H9 (cell line): ENCODE data around the gene RAB3C. TPM values are rescaled to one million over a fixed set of nuclear protein-coding genes. Genes with fewer than 3 reads are reported as not detected.

Experiments used
- DNase-seq: peaks from one replicate; pipeline ENCODE4 v3.0.0-alpha.2; 2017
- H2AFZ ChIP-seq: one replicate; pipeline ENCODE4 v1.6.1; 2013; ENCODE audit warnings: mild to moderate bottlenecking, low read length, control low read depth, moderate library complexity
- H2AK5ac ChIP-seq: 2 replicates; pipeline ENCODE4 v1.6.1; 2013; ENCODE audit warnings: low read length, control low read depth, mixed read lengths; ENCODE audit not compliant: insufficient read length
- H2BK120ac ChIP-seq: one replicate; pipeline ENCODE4 v1.6.1; 2013; ENCODE audit warnings: low read depth, mild to moderate bottlenecking, low read length, control low read depth, inconsistent platforms; ENCODE audit not compliant: poor library complexity, severe bottlenecking
- H2BK12ac ChIP-seq: 2 replicates; pipeline ENCODE4 v1.6.1; 2013; ENCODE audit warnings: low read length, control low read depth, mixed read lengths, low read depth; ENCODE audit not compliant: insufficient read length
- H2BK15ac ChIP-seq: 2 replicates; pipeline ENCODE4 v1.6.1; 2013; ENCODE audit warnings: low read depth, low read length, control low read depth
- H2BK20ac ChIP-seq: one replicate; pipeline ENCODE4 v1.6.1; 2013; ENCODE audit warnings: low read depth, mild to moderate bottlenecking, low read length, control low read depth, inconsistent platforms; ENCODE audit not compliant: poor library complexity, severe bottlenecking
- H2BK5ac ChIP-seq: 2 replicates; pipeline ENCODE4 v1.6.1; 2013; ENCODE audit warnings: low read length, control low read depth, mixed read lengths; ENCODE audit not compliant: insufficient read length
- H3K14ac ChIP-seq: 2 replicates; pipeline ENCODE4 v1.6.1; 2013; ENCODE audit warnings: low read length, control low read depth; ENCODE audit not compliant: insufficient read depth
- H3K18ac ChIP-seq: 2 replicates; pipeline ENCODE4 v1.6.1; 2013; ENCODE audit warnings: low read depth, mild to moderate bottlenecking, mixed read lengths, low read length, control low read depth; ENCODE audit not compliant: insufficient read length
- H3K23ac ChIP-seq: 2 replicates; pipeline ENCODE4 v1.6.1; 2013; ENCODE audit warnings: low read length, control low read depth, mixed read lengths, low read depth; ENCODE audit not compliant: insufficient read length
- H3K23me2 ChIP-seq: 2 replicates; pipeline ENCODE4 v1.6.1; 2013; ENCODE audit warnings: low read depth, mild to moderate bottlenecking, mixed read lengths, low read length, control low read depth; ENCODE audit not compliant: insufficient read length, poor library complexity, severe bottlenecking
- H3K27ac ChIP-seq: 2 replicates; pipeline ENCODE4 v1.5.1; 2013; ENCODE audit warnings: low read length, control low read depth, mixed read lengths, low read depth; ENCODE audit not compliant: insufficient read length
- H3K27me3 ChIP-seq: 2 replicates; pipeline ENCODE4 v1.6.1; 2013; ENCODE audit warnings: low read length, control low read depth, inconsistent platforms; ENCODE audit not compliant: insufficient read depth
- H3K4ac ChIP-seq: 2 replicates; pipeline ENCODE4 v1.6.1; 2013; ENCODE audit warnings: low read depth, mild to moderate bottlenecking, control low read depth, inconsistent platforms, low read length, moderate library complexity
- H3K4me1 ChIP-seq: 2 replicates; pipeline ENCODE4 v1.6.1; 2013; ENCODE audit warnings: low read length, control low read depth, inconsistent platforms; ENCODE audit not compliant: insufficient read depth
- H3K4me2 ChIP-seq: 2 replicates; pipeline ENCODE4 v1.6.1; 2013; ENCODE audit warnings: low read length, control low read depth, mixed read lengths; ENCODE audit not compliant: insufficient read length, insufficient read depth
- H3K56ac ChIP-seq: 2 replicates; pipeline ENCODE4 v1.6.1; 2013; ENCODE audit warnings: low read depth, mild to moderate bottlenecking, mixed read lengths, low read length, control low read depth; ENCODE audit not compliant: insufficient read length
- H3K79me1 ChIP-seq: 2 replicates; pipeline ENCODE4 v1.6.1; 2013; ENCODE audit warnings: low read depth, mild to moderate bottlenecking, moderate library complexity, low read length, control low read depth, inconsistent platforms; ENCODE audit not compliant: insufficient read depth, poor library complexity, severe bottlenecking
- H3K79me2 ChIP-seq: 2 replicates; pipeline ENCODE4 v1.6.1; 2013; ENCODE audit warnings: low read length, control low read depth, inconsistent platforms; ENCODE audit not compliant: insufficient read depth
- H3K9ac ChIP-seq: 2 replicates; pipeline ENCODE4 v1.6.1; 2013; ENCODE audit warnings: low read length, control low read depth, mixed read lengths; ENCODE audit not compliant: insufficient read length; ENCODE audit errors: extremely low read depth
- H3K9me3 ChIP-seq: one replicate; pipeline ENCODE4 v1.6.1; 2013; ENCODE audit warnings: low read depth, low read length, inconsistent platforms; ENCODE audit not compliant: control insufficient read depth
- H3T11ph ChIP-seq: one replicate; pipeline ENCODE4 v1.6.1; 2013; ENCODE audit warnings: mild to moderate bottlenecking, low read length, control low read depth, inconsistent platforms
- H4K20me1 ChIP-seq: one replicate; pipeline ENCODE4 v1.6.1; 2013; ENCODE audit not compliant: control insufficient read depth, insufficient read length, insufficient read depth
- H4K5ac ChIP-seq: 2 replicates; pipeline ENCODE4 v1.6.1; 2013; ENCODE audit warnings: low read depth, mild to moderate bottlenecking, mixed read lengths, low read length, control low read depth; ENCODE audit not compliant: insufficient read length
- H4K8ac ChIP-seq: replicated peaks from 2 replicates; pipeline ENCODE4 v1.6.1; 2013; ENCODE audit warnings: low read length, control low read depth, mixed read lengths, low read depth; ENCODE audit not compliant: insufficient read length
- H4K91ac ChIP-seq: 2 replicates; pipeline ENCODE4 v1.6.1; 2013; ENCODE audit warnings: low read depth, mild to moderate bottlenecking, moderate library complexity, mixed read lengths, low read length, control low read depth; ENCODE audit not compliant: insufficient read length
- H3K27ac Mint-ChIP-seq, 3 experiments: 2 replicates in 2 of 3; 3 replicates in 1 of 3; pipeline ENCODE4 v1.8.0; 2020 to 2021; ENCODE audit warnings: mixed read lengths in 3 of 3, mild to moderate bottlenecking in 1 of 3, moderate library complexity in 1 of 3
- H3K27me3 Mint-ChIP-seq: 2 replicates; pipeline ENCODE4 v1.8.0; 2021; ENCODE audit warnings: low read depth, mild to moderate bottlenecking, moderate library complexity, mixed read lengths
- H3K36me3 Mint-ChIP-seq, 3 experiments: 2 replicates in 2 of 3; 3 replicates in 1 of 3; pipeline ENCODE4 v1.8.0; 2020 to 2021; ENCODE audit warnings: low read depth in 3 of 3, mixed read lengths in 3 of 3; ENCODE audit not compliant: insufficient read depth in 1 of 3
- H3K4me1 Mint-ChIP-seq, 2 experiments: 2 replicates each; pipeline ENCODE4 v1.8.0; 2020; ENCODE audit warnings: mixed read lengths in 2 of 2
- H3K4me3 Mint-ChIP-seq, 2 experiments: 2 replicates in 1 of 2; 3 replicates in 1 of 2; pipeline ENCODE4 v1.8.0; 2020 to 2021; ENCODE audit warnings: mild to moderate bottlenecking in 2 of 2, mixed read lengths in 2 of 2, moderate library complexity in 1 of 2
- H3K9me3 Mint-ChIP-seq, 2 experiments: 2 replicates in 1 of 2; 3 replicates in 1 of 2; pipeline ENCODE4 v1.8.0; 2020; ENCODE audit warnings: mild to moderate bottlenecking in 2 of 2, mixed read lengths in 2 of 2, moderate library complexity in 1 of 2
- WGBS: extraction: QIAGEN DNeasy Blood & Tissue Kit; methylation state at CpG from one replicate; pipeline ENCODE4 v1.1.7; 2013; ENCODE audit warnings: missing lambda C conversion rate, low lambda C conversion rate, mixed read lengths; ENCODE audit not compliant: insufficient read length; ENCODE audit errors: extremely low coverage; 5-methylcytosine and 5-hydroxymethylcytosine counted together
- total RNA-seq: library from RNA; stranded (reverse); gene quantifications from 2 replicates; pipeline ENCODE4 v1.2.1, GENCODE V29; 2021
- TF ChIP-seq, protein P1 (sequence below): fragments of 200-600 bp; sonication (generic); conservative IDR thresholded peaks from 3 replicates; pipeline ENCODE4 v1.8.0; 2021; ENCODE audit warnings: antibody characterized with exemption, mild to moderate bottlenecking

The RAB3C gene
- total RNA-seq, 1 experiment from 2014 or later, result 16.3 TPM

DNA sequence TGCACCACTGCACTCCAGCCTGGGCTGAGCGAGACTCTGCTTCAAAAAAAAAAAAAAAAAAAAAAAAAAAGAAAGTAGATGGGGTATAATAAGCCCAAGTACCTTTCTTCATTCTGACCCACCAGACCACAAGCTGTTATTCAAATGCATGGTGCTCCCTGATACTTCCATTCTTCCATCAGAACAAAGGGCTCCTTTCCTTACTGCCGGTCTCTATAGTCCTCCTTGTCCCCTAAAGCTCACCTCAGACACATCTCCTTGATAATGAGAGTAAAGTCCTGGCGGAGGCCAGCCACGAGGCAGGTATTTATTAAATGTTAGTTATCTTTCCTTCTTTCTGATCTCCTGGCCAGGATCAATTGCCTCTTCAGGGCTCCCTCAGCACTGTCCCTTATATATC, 162.5 kb downstream of the RAB3C start:
- no peak overlapping the region for H2BK120ac ChIP-seq
- no peak overlapping the region for H3T11ph ChIP-seq
- no peaks in the 10 kb centered on the region for H3K79me1 ChIP-seq
- H2BK15ac ChIP-seq, result no peak overlapping the region
- H3K9ac ChIP-seq, result no peak overlapping the region
- H3K23ac ChIP-seq, result no peak overlapping the region
- Mint-ChIP-seq H3K4me3 (no peak overlapping the region), H3K36me3 (peaks cover 0 to 4% (median 2%) of the 10 kb centered on the region in 3 experiments; a peak in 3 of 7 replicates), H3K27ac (peak overlapping the region in 2 of 3 experiments; percentile 61 to 65; a peak in 4 of 7 replicates), H3K9me3 (peaks cover 0 to 3% of the 10 kb centered on the region in 2 experiments; a peak in 1 of 5 replicates), H3K27me3 (no peaks in the 10 kb centered on the region), H3K4me1 (peaks cover 9 to 18% of the 10 kb centered on the region in 2 experiments)
- H2AK5ac ChIP-seq, result no peak overlapping the region
- no peak overlapping the region for H3K56ac ChIP-seq
- H4K5ac ChIP-seq, result no peak overlapping the region
- H3K79me2 ChIP-seq, result no peaks in the 10 kb centered on the region
- no peak overlapping the region for H3K14ac ChIP-seq
- DNase-seq, result no peak
- H3K27me3 ChIP-seq, result no peaks in the 10 kb centered on the region
- no peak overlapping the region for H3K27ac ChIP-seq
- TF ChIP-seq, protein P1, sequence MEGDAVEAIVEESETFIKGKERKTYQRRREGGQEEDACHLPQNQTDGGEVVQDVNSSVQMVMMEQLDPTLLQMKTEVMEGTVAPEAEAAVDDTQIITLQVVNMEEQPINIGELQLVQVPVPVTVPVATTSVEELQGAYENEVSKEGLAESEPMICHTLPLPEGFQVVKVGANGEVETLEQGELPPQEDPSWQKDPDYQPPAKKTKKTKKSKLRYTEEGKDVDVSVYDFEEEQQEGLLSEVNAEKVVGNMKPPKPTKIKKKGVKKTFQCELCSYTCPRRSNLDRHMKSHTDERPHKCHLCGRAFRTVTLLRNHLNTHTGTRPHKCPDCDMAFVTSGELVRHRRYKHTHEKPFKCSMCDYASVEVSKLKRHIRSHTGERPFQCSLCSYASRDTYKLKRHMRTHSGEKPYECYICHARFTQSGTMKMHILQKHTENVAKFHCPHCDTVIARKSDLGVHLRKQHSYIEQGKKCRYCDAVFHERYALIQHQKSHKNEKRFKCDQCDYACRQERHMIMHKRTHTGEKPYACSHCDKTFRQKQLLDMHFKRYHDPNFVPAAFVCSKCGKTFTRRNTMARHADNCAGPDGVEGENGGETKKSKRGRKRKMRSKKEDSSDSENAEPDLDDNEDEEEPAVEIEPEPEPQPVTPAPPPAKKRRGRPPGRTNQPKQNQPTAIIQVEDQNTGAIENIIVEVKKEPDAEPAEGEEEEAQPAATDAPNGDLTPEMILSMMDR, result no peak
- H2BK12ac ChIP-seq, result no peak overlapping the region
- no peak overlapping the region for H2BK5ac ChIP-seq
- H4K8ac ChIP-seq, result no peak overlapping the region
- no CpG with 5 or more reads among the region's 4 CpGs for WGBS
- H4K91ac ChIP-seq, result no peak overlapping the region
- H2AFZ ChIP-seq, result no peak overlapping the region
- no peak overlapping the region for H2BK20ac ChIP-seq
- no peak overlapping the region for H3K4me2 ChIP-seq
- H3K4me1 ChIP-seq, result no peaks in the 10 kb centered on the region
- no peaks in the 10 kb centered on the region for H3K23me2 ChIP-seq
- no peak overlapping the region for H3K4ac ChIP-seq
- no peaks in the 10 kb centered on the region for H3K9me3 ChIP-seq
- no peak overlapping the region for H3K18ac ChIP-seq
- no peaks in the 10 kb centered on the region for H4K20me1 ChIP-seq
